ENCODE measurements around the gene DNAJB9.
A peak's percentile ranks its signal among the peaks of the same experiment; 100 is the strongest.

The DNAJB9 gene

GRCh38 chr7:108568801-108569380, 783 bp upstream of the DNAJB9 start:
- DNase-seq (ENCODE audit: low spot score), result no peak

- peak; percentile 32 for DNase-seq (ENCODE audit: low spot score)
Observed at GRCh38 chr7:108570146-108570755, 577 bp downstream of the DNAJB9 start.

- DNase-seq (ENCODE audit: low spot score), result no peak
Observed at GRCh38 chr7:108572480-108572879, 2.8 kb downstream of the DNAJB9 start.

- DNase-seq (ENCODE audit: low spot score), result no peak
Observed at GRCh38 chr7:108575156-108575555, 5.5 kb downstream of the DNAJB9 start.

GRCh38 chr7:108576116-108576515, 6.4 kb downstream of the DNAJB9 start:
- DNase-seq (ENCODE audit: low spot score), result no peak

- no peak for DNase-seq (ENCODE audit: low spot score)
Observed at GRCh38 chr7:108578937-108579336, 9.3 kb downstream of the DNAJB9 start.

GRCh38 chr7:108580298-108580697, 10.6 kb downstream of the DNAJB9 start:
- no peak for DNase-seq (ENCODE audit: low spot score)

GRCh38 chr7:108581655-108582491, 12.2 kb downstream of the DNAJB9 start:
- DNase-seq (ENCODE audit: low spot score), result peak; percentile 22

GRCh38 chr7:108584211-108584610, 14.5 kb downstream of the DNAJB9 start:
- no peak for DNase-seq (ENCODE audit: low spot score)

GRCh38 chr7:108585843-108586242, 16.2 kb downstream of the DNAJB9 start:
- no peak for DNase-seq (ENCODE audit: low spot score)

GRCh38 chr7:108586274-108586710, 16.6 kb downstream of the DNAJB9 start:
- no peak for DNase-seq (ENCODE audit: low spot score)

- DNase-seq (ENCODE audit: low spot score), result no peak
Observed at GRCh38 chr7:108589199-108589598, 19.5 kb downstream of the DNAJB9 start.

GRCh38 chr7:108589874-108590273, 20.2 kb downstream of the DNAJB9 start:
- no peak for DNase-seq (ENCODE audit: low spot score)

GRCh38 chr7:108590606-108591005, 20.9 kb downstream of the DNAJB9 start:
- no peak for DNase-seq (ENCODE audit: low spot score)

GRCh38 chr7:108592646-108593201, 23.1 kb downstream of the DNAJB9 start:
- DNase-seq (ENCODE audit: low spot score), result no peak

GRCh38 chr7:108596560-108596959, 26.9 kb downstream of the DNAJB9 start:
- no peak for DNase-seq (ENCODE audit: low spot score)

GRCh38 chr7:108598153-108598552, 28.5 kb downstream of the DNAJB9 start:
- DNase-seq (ENCODE audit: low spot score), result no peak

GRCh38 chr7:108598914-108599580, 29.4 kb downstream of the DNAJB9 start:
- DNase-seq (ENCODE audit: low spot score), result no peak

GRCh38 chr7:108600399-108600798, 30.7 kb downstream of the DNAJB9 start:
- no peak for DNase-seq (ENCODE audit: low spot score)

- no peak for DNase-seq (ENCODE audit: low spot score)
Observed at GRCh38 chr7:108603656-108604306, 34.1 kb downstream of the DNAJB9 start.

GRCh38 chr7:108604307-108605077, 34.8 kb downstream of the DNAJB9 start:
- no peak for DNase-seq (ENCODE audit: low spot score)
